Kidney epithelial cell (primary cell): Measurements from ENCODE around the gene CDC25B. TPM values are rescaled to one million over a fixed set of nuclear protein-coding genes. Genes with fewer than 3 reads are reported as not detected.

Experiments
- DNase-seq: peaks from one replicate; pipeline ENCODE4 v3.0.0-alpha.2; 2010; ENCODE audit warnings: low read depth
- H3K27me3 ChIP-seq: 2 replicates; pipeline ENCODE4 v1.6.0; 2011; ENCODE audit warnings: low read length; ENCODE audit not compliant: control insufficient read depth, insufficient read depth
- H3K36me3 ChIP-seq: 2 replicates; pipeline ENCODE4 v1.5.1; 2011; ENCODE audit warnings: low read length; ENCODE audit not compliant: control insufficient read depth, insufficient read depth
- H3K4me3 ChIP-seq: 2 replicates; pipeline ENCODE4 v1.5.1; 2011; ENCODE audit warnings: low read depth, mild to moderate bottlenecking, control low read depth, low read length
- total RNA-seq: library from RNA; depleted of rRNA; stranded (reverse); fragments of >200 nt; gene quantifications from 2 replicates; pipeline ENCODE4 v1.2.3, GENCODE V29; 2015
- TF ChIP-seq, protein P1 (sequence below): IDR thresholded peaks from 2 replicates; pipeline ENCODE4 v1.5.1; 2011; ENCODE audit warnings: mild to moderate bottlenecking, moderate library complexity, low read length, control low read depth, inconsistent platforms; ENCODE audit not compliant: insufficient read depth, poor library complexity, severe bottlenecking

Gene CDC25B
- total RNA-seq, 1 donor from 2014 or later: 8.3 TPM

DNA sequence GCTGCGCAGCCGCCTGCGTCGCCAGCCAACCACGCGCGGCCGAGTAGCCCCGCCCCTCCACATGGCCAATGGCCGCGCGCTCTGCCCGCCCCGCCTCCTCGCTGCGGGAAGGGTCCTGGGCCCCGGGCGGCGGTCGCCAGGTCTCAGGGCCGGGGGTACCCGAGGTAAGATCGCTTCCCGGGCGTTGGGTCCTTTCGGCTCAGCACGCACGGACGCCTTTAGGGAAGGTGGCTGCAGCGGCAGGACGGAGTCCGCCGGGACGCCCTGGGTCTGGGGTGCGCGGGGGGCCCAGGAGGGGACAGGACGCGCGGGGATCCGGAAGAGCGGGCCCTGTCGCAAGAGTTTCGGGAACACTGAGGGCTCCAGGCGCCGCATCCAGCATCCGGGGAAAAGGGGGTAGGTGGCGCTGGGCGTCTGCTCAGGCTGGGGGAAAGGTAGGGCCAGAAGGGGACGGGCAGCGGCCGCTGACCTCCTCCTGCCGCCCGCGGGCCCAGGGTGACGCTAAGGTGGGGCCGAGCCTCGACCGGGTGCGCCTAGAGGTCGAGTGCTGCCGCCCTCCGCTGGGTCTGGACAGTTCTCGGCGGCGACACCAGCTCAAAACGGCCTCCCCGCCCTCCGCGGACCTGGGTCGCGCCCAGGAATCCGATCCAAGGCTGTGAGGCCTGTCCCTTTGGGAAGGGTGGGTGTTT, 50.8 kb downstream of the CDC25B start, which contains the start of gene MAVS:
MAVS (plus strand) TSS at position 95 of the 689 bp plus-strand sequence. CDS start 7,791 bp downstream, outside the sequence.
- no peaks in the 10 kb centered on the region for H3K36me3 ChIP-seq
- TF ChIP-seq, protein P1, sequence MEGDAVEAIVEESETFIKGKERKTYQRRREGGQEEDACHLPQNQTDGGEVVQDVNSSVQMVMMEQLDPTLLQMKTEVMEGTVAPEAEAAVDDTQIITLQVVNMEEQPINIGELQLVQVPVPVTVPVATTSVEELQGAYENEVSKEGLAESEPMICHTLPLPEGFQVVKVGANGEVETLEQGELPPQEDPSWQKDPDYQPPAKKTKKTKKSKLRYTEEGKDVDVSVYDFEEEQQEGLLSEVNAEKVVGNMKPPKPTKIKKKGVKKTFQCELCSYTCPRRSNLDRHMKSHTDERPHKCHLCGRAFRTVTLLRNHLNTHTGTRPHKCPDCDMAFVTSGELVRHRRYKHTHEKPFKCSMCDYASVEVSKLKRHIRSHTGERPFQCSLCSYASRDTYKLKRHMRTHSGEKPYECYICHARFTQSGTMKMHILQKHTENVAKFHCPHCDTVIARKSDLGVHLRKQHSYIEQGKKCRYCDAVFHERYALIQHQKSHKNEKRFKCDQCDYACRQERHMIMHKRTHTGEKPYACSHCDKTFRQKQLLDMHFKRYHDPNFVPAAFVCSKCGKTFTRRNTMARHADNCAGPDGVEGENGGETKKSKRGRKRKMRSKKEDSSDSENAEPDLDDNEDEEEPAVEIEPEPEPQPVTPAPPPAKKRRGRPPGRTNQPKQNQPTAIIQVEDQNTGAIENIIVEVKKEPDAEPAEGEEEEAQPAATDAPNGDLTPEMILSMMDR: no peak
- no peaks in the 10 kb centered on the region for H3K27me3 ChIP-seq
- no peak for DNase-seq
- H3K4me3 ChIP-seq: peak within 1 kb of the TSS; percentile 76

DNA sequence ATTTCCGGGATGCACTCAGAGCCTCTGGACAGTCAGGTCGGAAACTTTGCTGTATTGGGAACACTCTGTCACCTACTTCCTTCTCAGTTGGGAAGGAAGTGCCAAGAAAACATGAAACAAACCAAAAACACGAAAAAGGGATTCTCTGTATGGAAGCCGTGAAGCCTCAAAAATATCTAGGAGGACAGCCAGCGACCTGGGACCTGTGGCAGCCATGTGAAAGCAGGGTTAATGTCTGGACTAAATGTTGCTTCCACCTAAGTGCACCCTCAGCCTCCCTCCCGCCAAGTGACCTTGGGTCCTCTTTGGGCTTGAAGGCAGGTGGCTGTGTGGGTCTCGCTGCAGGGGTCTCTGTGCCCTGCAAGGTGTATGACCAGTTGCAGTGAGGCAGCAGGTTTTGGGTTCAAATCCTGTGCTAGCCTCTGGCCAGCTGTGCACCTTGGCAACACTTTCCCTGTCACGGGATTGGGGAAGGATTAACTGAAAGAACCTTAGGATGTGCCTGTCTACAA, 51.4 kb downstream of the CDC25B start:
- peak overlapping the region; percentile 76 for H3K4me3 ChIP-seq
- TF ChIP-seq, protein P1: no peak
- no peak for DNase-seq
- no peaks in the 10 kb centered on the region for H3K36me3 ChIP-seq
- no peaks in the 10 kb centered on the region for H3K27me3 ChIP-seq

DNA sequence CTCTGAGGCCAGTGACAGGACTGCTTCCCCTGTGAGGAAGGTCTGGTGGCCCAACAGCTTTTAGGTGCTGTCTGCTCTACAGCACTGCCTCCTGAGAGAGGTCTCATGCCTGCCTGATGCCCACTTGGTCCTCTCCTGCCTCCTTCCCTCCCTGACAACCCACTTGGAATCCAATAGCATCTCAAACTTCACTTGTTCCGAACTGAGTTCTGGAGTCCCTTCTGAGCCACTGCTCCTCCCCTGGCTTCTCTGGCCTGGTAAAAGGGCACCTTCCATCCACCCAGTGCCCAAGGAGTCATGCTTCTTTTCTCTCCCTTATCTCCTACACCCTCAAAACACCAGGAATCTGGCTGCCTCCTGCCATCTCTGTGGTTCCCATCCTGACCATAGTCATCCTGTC, 52.5 kb downstream of the CDC25B start:
- Histone ChIP-seq H3K27me3 (no peaks in the 10 kb centered on the region), H3K4me3 (no peak overlapping the region), H3K36me3 (no peaks in the 10 kb centered on the region)
- TF ChIP-seq, protein P1: no peak
- no peak for DNase-seq

DNA sequence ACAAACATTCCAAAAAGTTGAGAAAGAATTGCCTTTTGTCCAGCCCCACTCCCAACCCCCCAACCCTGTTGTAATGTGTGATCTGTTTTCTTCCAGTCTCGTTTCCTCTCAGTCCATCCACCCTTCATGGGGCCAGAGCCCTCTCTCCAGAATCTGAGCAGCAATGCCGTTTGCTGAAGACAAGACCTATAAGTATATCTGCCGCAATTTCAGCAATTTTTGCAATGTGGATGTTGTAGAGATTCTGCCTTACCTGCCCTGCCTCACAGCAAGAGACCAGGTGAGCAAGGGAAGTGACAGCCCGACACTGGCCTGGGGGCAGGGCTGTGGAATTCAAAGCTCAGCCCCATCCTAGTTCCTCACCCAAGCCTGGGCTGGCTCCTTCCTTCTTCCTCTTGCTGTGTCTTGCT, 58.4 kb downstream of the CDC25B start:
- Histone ChIP-seq H3K4me3 (no peak overlapping the region), H3K36me3 (peaks cover 4% of the 10 kb centered on the region), H3K27me3 (no peaks in the 10 kb centered on the region)
- DNase-seq: no peak
- TF ChIP-seq, protein P1: no peak

Other genes starting within 250 kb of the CDC25B start
- not detected in 2 replicates for gene GFRA4, start 132.9 kb upstream of the CDC25B start, total RNA-seq
- 0.13 and 0.41 TPM in 2 replicates for gene ADAM33, start 114.3 kb upstream of the CDC25B start, total RNA-seq
- gene SIGLEC1, start 83.7 kb upstream of the CDC25B start, total RNA-seq: not detected in 2 replicates
- gene HSPA12B, start 63.6 kb upstream of the CDC25B start, total RNA-seq: 0.08 and 0.68 TPM in 2 replicates
- 34.8 and 35.2 TPM in 2 replicates for gene ADISSP, start 28.6 kb upstream of the CDC25B start, total RNA-seq
- 0.07 TPM in 1 of 2 replicates, not detected in the other for gene SPEF1, start 14.9 kb upstream of the CDC25B start, total RNA-seq
- gene CENPB, start 9.6 kb upstream of the CDC25B start, total RNA-seq: 66.2 and 73.3 TPM in 2 replicates
- gene AP5S1, start 24.2 kb downstream of the CDC25B start, total RNA-seq: 13.7 and 15.0 TPM in 2 replicates
- gene MAVS, start 50.5 kb downstream of the CDC25B start, total RNA-seq: 30.8 and 32.0 TPM in 2 replicates
- 29.9 and 40.8 TPM in 2 replicates for gene PANK2, start 93.1 kb downstream of the CDC25B start, total RNA-seq
- 14.8 and 22.0 TPM in 2 replicates for gene RNF24, start 219.2 kb downstream of the CDC25B start, total RNA-seq